SK-N-SH (cell line): ENCODE data around the gene GPN1. TPM values are rescaled to one million over a fixed set of nuclear protein-coding genes. Genes with fewer than 3 reads are reported as not detected.
"Not testable (repeated sequence)": the region's sequence is repeated elsewhere in the genome, so short reads cannot be mapped to it uniquely, and the experiment has no call there.

ENCODE experiments used
- CTCF ChIA-PET: fragments of 300-600, 350-600 bp; formaldehyde crosslinking; extraction: SDS; loops from one replicate; lab custom pipeline; 2021; lab: Yijun Ruan, JAX
- POLR2A ChIA-PET: fragments of 350-600 bp; sonication (Branson Sonifier 250); formaldehyde crosslinking; extraction: SDS; loops from one replicate; lab custom pipeline; 2020; ENCODE audit warnings: antibody characterized with exemption, inconsistent platforms; lab: Yijun Ruan, JAX
- DNase-seq: peaks from one replicate; pipeline ENCODE4 v3.0.0; 2012
- H2AFZ ChIP-seq: fragments of 200-600 bp; sonication (generic); 2 replicates; pipeline ENCODE4 v1.8.1; 2016; ENCODE audit warnings: antibody characterized with exemption, mild to moderate bottlenecking, low read depth
- H3F3A ChIP-seq: fragments of 200-600 bp; sonication (generic); replicated peaks from 2 replicates; pipeline ENCODE3; 2016; ENCODE audit warnings: antibody characterized with exemption, mild to moderate bottlenecking; ENCODE audit not compliant: insufficient read depth
- H3K27ac ChIP-seq, 2 experiments: fragments of 200-500 bp in 1 of 2; fragments of 200-600 bp in 1 of 2; sonication (Bioruptor generic) in 1 of 2; sonication (generic), shearing (Covaris generic) in 1 of 2; 2 replicates each; pipeline versions ENCODE4 v1.5.1 to v1.6.1; 2014 to 2016; ENCODE audit warnings: low read depth in 2 of 2, inconsistent platforms in 1 of 2, low read length in 1 of 2, mild to moderate bottlenecking in 1 of 2, mixed read lengths in 1 of 2
- H3K27me3 ChIP-seq: fragments of 200-600 bp; sonication (generic), shearing (Covaris generic); 2 replicates; pipeline ENCODE4 v1.6.1; 2016; ENCODE audit warnings: mixed run types; ENCODE audit not compliant: insufficient read depth
- H3K36me3 ChIP-seq, 2 experiments: fragments of 200-500 bp in 1 of 2; fragments of 200-600 bp in 1 of 2; sonication (Bioruptor generic) in 1 of 2; sonication (generic) in 1 of 2; replicated peaks in 1 of 2; 2 replicates each; pipeline versions ENCODE3 to v1.5.1; 2014 to 2016; ENCODE audit warnings: low read length in 1 of 2, mild to moderate bottlenecking in 1 of 2; ENCODE audit not compliant: insufficient read depth in 2 of 2, control insufficient read depth in 1 of 2
- H3K4me1 ChIP-seq, 2 experiments: fragments of 200-500 bp in 1 of 2; fragments of 200-600 bp in 1 of 2; sonication (Bioruptor generic) in 1 of 2; sonication (generic), shearing (Covaris generic) in 1 of 2; 2 replicates each; pipeline versions ENCODE4 v1.5.1 to v1.6.1; 2014 to 2016; ENCODE audit warnings: low read depth in 1 of 2, low read length in 1 of 2, mixed run types in 1 of 2; ENCODE audit not compliant: insufficient read depth in 2 of 2, control insufficient read depth in 1 of 2
- H3K4me2 ChIP-seq: fragments of 200-600 bp; sonication (generic), shearing (Covaris generic); 2 replicates; pipeline ENCODE4 v1.6.1; 2017; ENCODE audit warnings: mixed run types
- H3K4me3 ChIP-seq, 2 experiments: fragments of 200-500 bp in 1 of 2; fragments of 200-600 bp in 1 of 2; sonication (Bioruptor generic) in 1 of 2; sonication (generic), shearing (Covaris generic) in 1 of 2; 2 replicates each; pipeline versions ENCODE4 v1.5.1 to v1.8.1; 2014 to 2016; ENCODE audit warnings: low read depth in 2 of 2, inconsistent platforms in 1 of 2, low read length in 1 of 2, mild to moderate bottlenecking in 1 of 2, mixed read lengths in 1 of 2, moderate library complexity in 1 of 2
- H3K79me2 ChIP-seq: fragments of 200-600 bp; sonication (generic); 2 replicates; pipeline ENCODE4 v1.8.1; 2017; ENCODE audit warnings: mild to moderate bottlenecking; ENCODE audit not compliant: insufficient read depth
- H3K9ac ChIP-seq: fragments of 200-600 bp; sonication (generic); 2 replicates; pipeline ENCODE4 v1.6.1; 2017; ENCODE audit warnings: mixed run types
- H3K9me2 ChIP-seq: fragments of 200-600 bp; sonication (generic); 2 replicates; pipeline ENCODE4 v1.6.1; 2017; ENCODE audit warnings: mixed run types
- H3K9me3 ChIP-seq: fragments of 200-600 bp; sonication (generic); 2 replicates; pipeline ENCODE4 v1.6.1; 2017; ENCODE audit warnings: mixed run types, mild to moderate bottlenecking, moderate library complexity
- H4K20me1 ChIP-seq: fragments of 200-600 bp; sonication (generic); 2 replicates; pipeline ENCODE4 v1.6.1; 2017; ENCODE audit warnings: mild to moderate bottlenecking, mixed run types; ENCODE audit not compliant: insufficient read depth
- CHD2 ChIP-seq: fragments of 150-350 bp; IDR thresholded peaks from 2 replicates; pipeline ENCODE4 v1.6.1; 2018; ENCODE audit warnings: low read length; ENCODE audit not compliant: partially characterized antibody
- ELF1 ChIP-seq: IDR thresholded peaks from 2 replicates; pipeline ENCODE4 v1.4.0; 2012
- EP300 ChIP-seq, 2 experiments: IDR thresholded peaks; 2 replicates each; pipeline versions ENCODE4 v1.4.0 to v1.6.1; 2012; ENCODE audit warnings: borderline replicate concordance in 1 of 2, low read depth in 1 of 2, low read length in 1 of 2
- FOXJ3 ChIP-seq: sonication (generic); formaldehyde crosslinking; IDR thresholded peaks from 2 replicates; pipeline ENCODE4 v1.5.1; 2020; ENCODE audit warnings: mild to moderate bottlenecking, missing genetic modification reagents
- FOXM1 ChIP-seq: IDR thresholded peaks from 2 replicates; pipeline ENCODE4 v1.4.0; 2012; ENCODE audit warnings: low read depth, mild to moderate bottlenecking
- GATA2 ChIP-seq: sonication (generic); formaldehyde crosslinking; IDR thresholded peaks from 2 replicates; pipeline ENCODE4 v1.5.0; 2020; ENCODE audit warnings: mild to moderate bottlenecking, missing genetic modification reagents
- IRF3 ChIP-seq: fragments of 150-350 bp; IDR thresholded peaks from 2 replicates; pipeline ENCODE4 v1.6.1; 2016; ENCODE audit warnings: mild to moderate bottlenecking, low read depth, low read length
- MEF2A ChIP-seq: IDR thresholded peaks from 2 replicates; pipeline ENCODE4 v1.4.0; 2012; ENCODE audit warnings: low read depth, borderline replicate concordance
- MXI1 ChIP-seq: IDR thresholded peaks from 2 replicates; pipeline ENCODE4 v1.6.1; 2012; ENCODE audit warnings: mild to moderate bottlenecking, low read depth, low read length, improper control_type of control experiment
- NFIC ChIP-seq: IDR thresholded peaks from 2 replicates; pipeline ENCODE4 v1.4.0; 2012; ENCODE audit warnings: borderline replicate concordance
- PBX3 ChIP-seq: IDR thresholded peaks from 2 replicates; pipeline ENCODE4; 2012
- POLR2AphosphoS5 ChIP-seq: IDR thresholded peaks from 2 replicates; pipeline ENCODE4 v1.6.1; 2012; ENCODE audit warnings: low read depth, low read length
- RAD21 ChIP-seq: IDR thresholded peaks from 2 replicates; pipeline ENCODE4 v1.6.1; 2012; ENCODE audit warnings: mild to moderate bottlenecking, low read length
- RXRA ChIP-seq: IDR thresholded peaks from 2 replicates; pipeline ENCODE4 v1.4.0; 2012; ENCODE audit warnings: low read depth, mild to moderate bottlenecking, borderline replicate concordance
- SIN3A ChIP-seq: IDR thresholded peaks from 2 replicates; pipeline ENCODE4 v1.6.1; 2012; ENCODE audit warnings: low read depth, mild to moderate bottlenecking, low read length, moderate library complexity, borderline replicate concordance
- SMC3 ChIP-seq: IDR thresholded peaks from 2 replicates; pipeline ENCODE4 v1.6.1; 2012; ENCODE audit warnings: low read depth, low read length, improper control_type of control experiment
- TAF1 ChIP-seq: IDR thresholded peaks from 2 replicates; pipeline ENCODE4 v1.6.1; 2012; ENCODE audit warnings: low read depth, mild to moderate bottlenecking, low read length, moderate library complexity, borderline replicate concordance
- TEAD4 ChIP-seq: IDR thresholded peaks from 2 replicates; pipeline ENCODE4 v1.4.0; 2012; ENCODE audit warnings: mild to moderate bottlenecking, borderline replicate concordance; ENCODE audit not compliant: insufficient read depth
- USF1 ChIP-seq: IDR thresholded peaks from 2 replicates; pipeline ENCODE4 v1.4.0; 2012; ENCODE audit warnings: low read depth, borderline replicate concordance
- ZBTB33 ChIP-seq: IDR thresholded peaks from 2 replicates; pipeline ENCODE4 v1.4.0; 2012; ENCODE audit warnings: low read depth, borderline replicate concordance
- WGBS: methylation state at CpG from one replicate; pipeline ENCODE4 v1.1.6; 2017; ENCODE audit warnings: low lambda C conversion rate; 5-methylcytosine and 5-hydroxymethylcytosine counted together
- polyA plus RNA-seq, 3 experiments: library from polyadenylated mRNA; depleted of rRNA; stranded (reverse); fragments of >200 nt; gene quantifications; 2 replicates each; pipeline ENCODE4 v1.2.3, GENCODE V29; 2012

GPN1 gene
- polyA plus RNA-seq, 1 of the 3 experiments (the other 2 are of a cell fraction), result 74.0 TPM

- TF ChIP-seq ZBTB33 (peak; percentile 59; the same call in 1 of the 2 replicates), RAD21 (no peak), GATA2 (no peak), RXRA (peak; percentile 82), FOXM1 (0 out of 2 replicates have a peak, but pooled peaks have one; percentile 58), ELF1 (no peak), PBX3 (peak; percentile 95), POLR2AphosphoS5 (peak; percentile 76; the same call in 1 of the 2 replicates), SIN3A (peak; percentile 83; the same call in 1 of the 2 replicates), NFIC (peak; percentile 96)
Observed at GRCh38 chr2:27622921-27623384, 5.9 kb upstream of the GPN1 start (continued).

- Histone ChIP-seq H3K4me3 (no peak overlapping the region), H3K9me2 (no peaks in the 10 kb centered on the region), H3K9me3 (no peaks in the 10 kb centered on the region), H3K27me3 (no peaks in the 10 kb centered on the region), H4K20me1 (no peaks in the 10 kb centered on the region), H3F3A (peaks cover 43% of the 10 kb centered on the region), H2AFZ (no peak overlapping the region), H3K4me1 (peaks cover 11 to 40% of the 10 kb centered on the region in 2 experiments), H3K9ac (no peak overlapping the region), H3K36me3 (peaks cover 47 to 50% of the 10 kb centered on the region in 2 experiments), H3K79me2 (peaks cover 11% of the 10 kb centered on the region), H3K4me2 (no peak overlapping the region), H3K27ac (peak overlapping the region in 1 of 2 experiments; percentile 86; a peak in 2 of 4 replicates)
- ChIA-PET CTCF (interaction anchor here (1.2 kb wide), 1 partner anchor 58 kb away, joined by 4 read pairs; no protein-coding TSS in a partner anchor), POLR2A (no interaction called here)
- TF ChIP-seq RXRA (no peak), SMC3 (no peak), TEAD4 (no peak), FOXM1 (no peak), MEF2A (no peak), ZBTB33 (no peak), CHD2 (no peak), RAD21 (no peak), IRF3 (no peak), TAF1 (no peak), FOXJ3 (CRISPR knock-in tag) (no peak), USF1 (no peak), EP300 (IDR thresholded peaks at IDR 0.05; ENCODE audit: borderline replicate concordance in 1 of 2, low read depth in 1 of 2, low read length in 1 of 2) (no peak), MXI1 (no peak)
- no peak for DNase-seq
Observed at GRCh38 chr2:27624943-27625342, 3.9 kb upstream of the GPN1 start.

GRCh38 chr2:27626323-27626722 lies 2.5 kb upstream of the GPN1 start:
- Histone ChIP-seq H3K27ac (peak overlapping the region; percentile 20 to 93; a peak in 2 of 4 replicates), H3F3A (peaks cover 43% of the 10 kb centered on the region), H3K79me2 (peaks cover 24% of the 10 kb centered on the region), H3K36me3 (peaks cover 42 to 51% of the 10 kb centered on the region in 2 experiments), H3K4me1 (peaks cover 11 to 40% of the 10 kb centered on the region in 2 experiments)
- H3K9me2 ChIP-seq, H3K9me3 ChIP-seq, H2AFZ ChIP-seq, H3K9ac ChIP-seq, H4K20me1 ChIP-seq, POLR2A ChIA-PET, H3K4me2 ChIP-seq, H3K27me3 ChIP-seq, DNase-seq, H3K4me3 ChIP-seq: not testable (repeated sequence)
- 92% methylated on average over 1 of the region's 1 CpG for WGBS
- CTCF ChIA-PET, result interaction anchor here (1.1 kb wide), 1 partner anchor 40 kb away, joined by 3 read pairs; no protein-coding TSS in a partner anchor
